ENCODE measurements around the gene PRKACB. TPM values are rescaled to one million over a fixed set of nuclear protein-coding genes. Genes with fewer than 3 reads are reported as not detected.

PRKACB gene
- total RNA-seq, 3 donors from 2014 or later (not counting 1 experiment from before 2014, with no cell fraction given): 111 to 148 (median 140) TPM

DNA sequence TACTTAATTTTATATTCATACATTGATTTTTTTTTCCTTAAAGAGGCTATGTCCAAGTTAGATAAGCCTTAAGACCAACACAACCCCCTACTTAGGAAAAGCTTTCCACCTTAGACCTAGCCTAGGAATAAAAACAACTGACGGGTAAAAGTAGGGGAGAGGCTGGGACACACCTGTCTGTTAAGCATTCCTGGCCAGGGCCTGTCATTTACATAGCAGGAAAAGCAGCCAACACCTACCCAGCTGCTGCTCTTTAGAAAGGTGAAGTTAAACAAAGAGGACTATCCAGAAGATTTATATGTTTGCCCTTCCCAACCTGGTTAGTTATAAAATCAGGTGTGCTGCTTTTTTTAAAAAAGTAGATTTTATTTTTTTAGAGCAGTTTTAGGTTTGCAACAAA lies 128.3 kb downstream of the PRKACB start:
- Histone ChIP-seq H3K4me3 (ENCODE audit: low read length) (no peak overlapping the region), H3K4me1 (ENCODE audit: control insufficient read depth, insufficient read depth, low read length) (peaks cover 13% of the 10 kb centered on the region), H3K9me3 (ENCODE audit: control insufficient read depth, insufficient read depth, low read length) (no peaks in the 10 kb centered on the region), H3K36me3 (ENCODE audit: control insufficient read depth, insufficient read depth, low read length) (no peaks in the 10 kb centered on the region), H3K27ac (ENCODE audit: low read length) (no peak overlapping the region), H3K27me3 (ENCODE audit: control insufficient read depth, insufficient read depth, low read length) (no peaks in the 10 kb centered on the region)
- no peaks in the 10 kb centered on the region for H3K36me3 Mint-ChIP-seq
- H3K27me3 Mint-ChIP-seq (ENCODE audit: low read depth in 2 of 2): no peaks in the 10 kb centered on the region
- DNase-seq: no peak
- TF ChIP-seq, protein P1, sequence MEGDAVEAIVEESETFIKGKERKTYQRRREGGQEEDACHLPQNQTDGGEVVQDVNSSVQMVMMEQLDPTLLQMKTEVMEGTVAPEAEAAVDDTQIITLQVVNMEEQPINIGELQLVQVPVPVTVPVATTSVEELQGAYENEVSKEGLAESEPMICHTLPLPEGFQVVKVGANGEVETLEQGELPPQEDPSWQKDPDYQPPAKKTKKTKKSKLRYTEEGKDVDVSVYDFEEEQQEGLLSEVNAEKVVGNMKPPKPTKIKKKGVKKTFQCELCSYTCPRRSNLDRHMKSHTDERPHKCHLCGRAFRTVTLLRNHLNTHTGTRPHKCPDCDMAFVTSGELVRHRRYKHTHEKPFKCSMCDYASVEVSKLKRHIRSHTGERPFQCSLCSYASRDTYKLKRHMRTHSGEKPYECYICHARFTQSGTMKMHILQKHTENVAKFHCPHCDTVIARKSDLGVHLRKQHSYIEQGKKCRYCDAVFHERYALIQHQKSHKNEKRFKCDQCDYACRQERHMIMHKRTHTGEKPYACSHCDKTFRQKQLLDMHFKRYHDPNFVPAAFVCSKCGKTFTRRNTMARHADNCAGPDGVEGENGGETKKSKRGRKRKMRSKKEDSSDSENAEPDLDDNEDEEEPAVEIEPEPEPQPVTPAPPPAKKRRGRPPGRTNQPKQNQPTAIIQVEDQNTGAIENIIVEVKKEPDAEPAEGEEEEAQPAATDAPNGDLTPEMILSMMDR (IDR thresholded peaks at IDR 0.05): no peak
- WGBS (ENCODE audit: insufficient coverage): 86% methylated on average over 1 of the region's 1 CpG
- no peak for ATAC-seq
- H3K4me3 Mint-ChIP-seq: no peak overlapping the region
- no peaks in the 10 kb centered on the region for H3K9me3 Mint-ChIP-seq
- H3K4me1 Mint-ChIP-seq: peaks cover 13 to 17% of the 10 kb centered on the region in 2 donors
- no peak overlapping the region for H3K27ac Mint-ChIP-seq
- intact Hi-C loops (cut with micrococcal nuclease): no loop called here

DNA sequence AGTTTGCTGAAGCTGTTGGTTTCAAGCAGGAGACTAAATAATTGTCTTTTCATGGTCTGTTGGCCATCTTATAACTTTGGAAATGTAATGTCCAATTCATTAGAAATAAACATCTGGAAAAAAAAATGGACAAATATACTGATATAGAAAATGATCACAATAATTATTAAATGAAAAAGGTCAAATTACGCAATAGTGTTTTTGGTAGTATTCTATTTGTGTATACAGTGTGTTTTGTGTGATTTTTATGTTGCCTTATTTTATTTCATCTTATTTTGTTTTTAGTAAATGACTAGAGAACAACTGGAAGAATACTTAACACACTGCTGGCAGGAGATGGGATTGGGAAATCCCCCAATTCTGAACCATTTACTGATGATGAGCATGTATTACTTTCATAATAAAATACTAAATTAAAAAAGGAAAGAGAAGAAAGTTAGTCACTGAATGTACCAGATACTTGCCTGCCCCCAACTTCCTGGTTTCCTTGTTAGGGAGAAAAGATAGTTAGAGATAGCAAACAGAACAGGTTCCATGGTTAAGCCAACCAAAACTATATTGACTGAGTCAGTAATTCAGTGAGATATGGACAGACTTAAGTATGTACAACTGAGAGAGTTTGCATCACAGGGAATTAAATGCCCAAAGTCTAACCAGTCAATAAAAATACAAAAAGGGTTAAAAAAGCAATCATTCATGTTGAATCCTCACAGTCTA lies 133.4 kb downstream of the PRKACB start:
- Mint-ChIP-seq H3K27me3 (ENCODE audit: low read depth in 2 of 2) (peaks cover 3 to 10% of the 10 kb centered on the region in 2 donors), H3K4me3 (no peak overlapping the region), H3K36me3 (no peaks in the 10 kb centered on the region), H3K27ac (no peak overlapping the region), H3K9me3 (no peaks in the 10 kb centered on the region), H3K4me1 (peaks cover 0 to 4% of the 10 kb centered on the region in 2 donors)
- intact Hi-C loops (cut with micrococcal nuclease): no loop called here
- Histone ChIP-seq H3K36me3 (ENCODE audit: control insufficient read depth, insufficient read depth, low read length) (no peaks in the 10 kb centered on the region), H3K9me3 (ENCODE audit: control insufficient read depth, insufficient read depth, low read length) (no peaks in the 10 kb centered on the region), H3K4me3 (ENCODE audit: low read length) (no peak overlapping the region), H3K27ac (ENCODE audit: low read length) (no peak overlapping the region), H3K27me3 (ENCODE audit: control insufficient read depth, insufficient read depth, low read length) (no peaks in the 10 kb centered on the region), H3K4me1 (ENCODE audit: control insufficient read depth, insufficient read depth, low read length) (no peaks in the 10 kb centered on the region)
- WGBS (ENCODE audit: insufficient coverage): no CpG with 5 or more reads among the region's 1 CpG
- TF ChIP-seq, protein P1 (IDR thresholded peaks at IDR 0.05): no peak
- DNase-seq (no peak), ATAC-seq (no peak)

DNA sequence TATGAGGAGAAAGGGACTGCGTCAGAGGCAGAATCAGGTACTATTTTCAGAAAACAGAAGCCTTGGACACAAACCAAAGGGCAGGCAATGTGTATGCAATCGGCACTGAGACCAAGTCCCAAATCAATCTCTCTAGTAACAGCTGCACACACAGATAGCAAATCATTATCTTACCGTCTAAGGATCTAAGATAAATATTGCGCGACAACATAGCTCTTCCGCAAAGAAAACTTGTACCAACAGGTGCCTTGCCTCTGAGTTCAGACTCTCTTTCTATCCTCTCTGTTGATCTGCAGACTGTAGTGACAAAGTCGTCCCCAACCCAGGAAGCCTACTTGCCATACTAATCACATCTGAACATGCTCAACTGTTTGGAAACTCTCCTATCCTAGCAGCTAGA lies 134.8 kb downstream of the PRKACB start:
- Histone ChIP-seq H3K4me3 (ENCODE audit: low read length) (no peak overlapping the region), H3K9me3 (ENCODE audit: control insufficient read depth, insufficient read depth, low read length) (no peaks in the 10 kb centered on the region), H3K27me3 (ENCODE audit: control insufficient read depth, insufficient read depth, low read length) (no peaks in the 10 kb centered on the region), H3K27ac (ENCODE audit: low read length) (no peak overlapping the region), H3K4me1 (ENCODE audit: control insufficient read depth, insufficient read depth, low read length) (no peaks in the 10 kb centered on the region), H3K36me3 (ENCODE audit: control insufficient read depth, insufficient read depth, low read length) (no peaks in the 10 kb centered on the region)
- ATAC-seq (peak in 1 of 3 donors; percentile 84), DNase-seq (no peak)
- peaks cover 12 to 17% of the 10 kb centered on the region in 2 donors for H3K27me3 Mint-ChIP-seq (ENCODE audit: low read depth in 2 of 2)
- TF ChIP-seq, protein P1 (IDR thresholded peaks at IDR 0.05): no peak
- no peaks in the 10 kb centered on the region for H3K36me3 Mint-ChIP-seq
- no peaks in the 10 kb centered on the region for H3K9me3 Mint-ChIP-seq
- intact Hi-C loops (cut with micrococcal nuclease): no loop called here
- no peak overlapping the region for H3K27ac Mint-ChIP-seq
- 90% methylated on average over 6 of the region's 7 CpGs for WGBS (ENCODE audit: insufficient coverage)
- H3K4me1 Mint-ChIP-seq: no peaks in the 10 kb centered on the region
- H3K4me3 Mint-ChIP-seq: no peak overlapping the region

DNA sequence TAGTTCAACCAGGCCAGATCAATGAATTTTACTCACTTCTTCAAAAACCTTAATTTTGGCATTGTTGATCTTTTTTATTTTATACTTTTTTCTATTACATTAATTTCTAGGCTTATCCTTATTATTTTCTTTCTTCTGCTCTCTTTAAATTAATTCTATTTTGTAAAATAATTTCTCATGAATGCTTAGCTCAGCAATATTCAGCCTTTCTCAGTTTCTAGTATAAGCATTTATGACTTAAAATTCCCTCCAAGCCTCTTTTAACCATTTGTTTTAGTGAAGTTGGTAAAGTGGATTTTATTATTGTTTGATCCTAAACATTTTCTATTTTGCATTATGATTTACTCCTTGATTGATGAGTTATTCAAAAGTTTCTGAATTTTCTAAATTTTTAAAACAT lies 136.8 kb downstream of the PRKACB start:
- Mint-ChIP-seq H3K27ac (no peak overlapping the region), H3K9me3 (peaks cover under 1 to 2% of the 10 kb centered on the region in 2 donors), H3K4me3 (no peak overlapping the region), H3K36me3 (peaks cover 14% of the 10 kb centered on the region), H3K4me1 (no peaks in the 10 kb centered on the region), H3K27me3 (ENCODE audit: low read depth in 2 of 2) (peaks cover 17 to 31% of the 10 kb centered on the region in 2 donors)
- Histone ChIP-seq H3K4me1 (ENCODE audit: control insufficient read depth, insufficient read depth, low read length) (no peaks in the 10 kb centered on the region), H3K9me3 (ENCODE audit: control insufficient read depth, insufficient read depth, low read length) (no peaks in the 10 kb centered on the region), H3K27ac (ENCODE audit: low read length) (no peak overlapping the region), H3K27me3 (ENCODE audit: control insufficient read depth, insufficient read depth, low read length) (no peaks in the 10 kb centered on the region), H3K4me3 (ENCODE audit: low read length) (no peak overlapping the region), H3K36me3 (ENCODE audit: control insufficient read depth, insufficient read depth, low read length) (no peaks in the 10 kb centered on the region)
- no peak for ATAC-seq
- no peak for DNase-seq
- TF ChIP-seq, protein P1 (IDR thresholded peaks at IDR 0.05): no peak
- intact Hi-C loops (cut with micrococcal nuclease): no loop called here
